ENCODE data around the gene HLCS.
"Not testable (repeated sequence)": the region's sequence is repeated elsewhere in the genome, so short reads cannot be mapped to it uniquely, and the experiment has no call there.

The HLCS gene

GRCh38 chr21:36816026-36816425 lies 150.4 kb downstream of the HLCS start:
- not testable (repeated sequence) for DNase-seq (ENCODE audit: low read depth in 1 of 2, low spot score in 1 of 2)

DNA sequence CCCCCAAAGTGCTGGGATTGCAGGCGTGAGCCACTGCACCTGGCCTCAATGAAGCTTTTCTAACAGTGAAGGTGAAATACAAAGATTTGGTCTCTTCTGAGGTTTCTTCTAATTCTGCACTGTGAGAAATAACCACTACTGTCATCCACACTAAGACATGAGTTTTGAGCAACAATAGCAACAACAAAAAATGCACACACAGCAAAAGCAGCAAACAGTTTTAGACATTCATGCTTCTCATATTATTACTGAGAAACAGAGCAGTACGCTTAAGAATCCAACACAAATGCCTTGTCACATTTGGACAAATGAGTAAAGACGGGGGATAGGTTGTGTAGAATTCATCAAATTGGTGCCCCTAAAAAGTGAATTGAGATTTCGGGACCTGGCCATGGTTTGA lies 151.2 kb downstream of the HLCS start:
- DNase-seq (ENCODE audit: low read depth in 1 of 2, low spot score in 1 of 2) = no peak

DNA sequence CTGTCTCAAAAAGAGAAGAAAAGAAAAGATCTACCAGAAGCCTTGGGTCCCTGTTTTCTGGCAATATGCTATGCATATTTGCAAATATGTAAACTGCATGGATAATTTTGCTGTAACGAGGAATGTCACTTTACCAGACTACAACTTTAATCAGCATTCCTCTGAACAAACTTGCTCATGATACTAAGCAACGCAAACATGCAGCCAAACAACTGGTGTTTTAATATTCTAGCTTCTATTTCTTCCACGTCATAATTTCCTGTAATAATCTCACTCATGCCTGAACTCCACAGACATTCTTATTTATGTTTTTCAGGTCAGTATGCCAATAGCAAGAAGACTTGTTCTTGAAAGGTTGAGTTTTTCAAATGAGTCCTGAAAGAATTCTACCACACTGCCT lies 153.4 kb downstream of the HLCS start:
- no peak for DNase-seq (ENCODE audit: low read depth in 1 of 2, low spot score in 1 of 2)

GRCh38 chr21:36811762-36812161 lies 154.7 kb downstream of the HLCS start:
- DNase-seq (ENCODE audit: low read depth in 1 of 2, low spot score in 1 of 2) = no peak

GRCh38 chr21:36810443-36810842 lies 156.0 kb downstream of the HLCS start:
- no peak for DNase-seq (ENCODE audit: low read depth in 1 of 2, low spot score in 1 of 2)

- DNase-seq (ENCODE audit: low read depth in 1 of 2, low spot score in 1 of 2) = no peak
These were observed 159.0 kb downstream of the HLCS start for GRCh38 chr21:36807422-36807928.

- no peak for DNase-seq (ENCODE audit: low read depth in 1 of 2, low spot score in 1 of 2)
These were observed 160.4 kb downstream of the HLCS start for GRCh38 chr21:36806103-36806502.

DNA sequence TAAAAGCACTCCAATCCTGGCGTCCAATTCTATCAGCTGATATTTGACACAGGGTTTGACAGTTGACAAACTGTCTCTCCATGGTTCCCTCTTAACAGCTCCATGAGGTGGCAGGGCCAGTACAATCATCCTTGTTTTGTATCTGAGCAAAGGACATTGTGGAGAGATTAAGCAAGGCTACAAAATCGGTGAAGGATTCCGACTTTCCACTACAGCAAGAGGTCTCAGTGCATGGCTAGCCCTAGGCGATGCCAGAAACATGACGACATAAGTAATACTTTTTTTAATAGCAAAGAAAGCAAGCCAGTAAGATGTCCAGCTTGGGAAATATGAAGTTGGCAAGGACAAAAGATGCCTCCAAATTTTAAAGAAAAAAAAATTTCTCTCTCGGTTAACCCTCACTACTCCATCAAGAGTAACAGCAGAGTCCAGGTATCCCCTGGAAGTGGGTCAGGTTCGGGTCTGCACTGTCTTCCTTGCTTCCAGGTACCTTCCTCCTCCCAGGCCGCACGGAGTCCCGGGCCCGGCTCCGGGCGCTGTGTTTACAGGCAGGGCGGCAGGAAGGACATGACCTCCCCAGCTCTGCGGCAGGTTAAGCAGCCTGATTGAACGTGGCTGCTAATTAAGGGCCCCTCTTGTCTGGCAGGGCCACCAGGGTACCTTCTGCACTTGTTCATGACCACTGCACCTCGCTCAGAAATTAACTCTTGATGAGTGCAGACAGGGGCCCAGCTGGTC lies 161.4 kb downstream of the HLCS start:
- DNase-seq (ENCODE audit: low read depth in 1 of 2, low spot score in 1 of 2) = no peak

DNA sequence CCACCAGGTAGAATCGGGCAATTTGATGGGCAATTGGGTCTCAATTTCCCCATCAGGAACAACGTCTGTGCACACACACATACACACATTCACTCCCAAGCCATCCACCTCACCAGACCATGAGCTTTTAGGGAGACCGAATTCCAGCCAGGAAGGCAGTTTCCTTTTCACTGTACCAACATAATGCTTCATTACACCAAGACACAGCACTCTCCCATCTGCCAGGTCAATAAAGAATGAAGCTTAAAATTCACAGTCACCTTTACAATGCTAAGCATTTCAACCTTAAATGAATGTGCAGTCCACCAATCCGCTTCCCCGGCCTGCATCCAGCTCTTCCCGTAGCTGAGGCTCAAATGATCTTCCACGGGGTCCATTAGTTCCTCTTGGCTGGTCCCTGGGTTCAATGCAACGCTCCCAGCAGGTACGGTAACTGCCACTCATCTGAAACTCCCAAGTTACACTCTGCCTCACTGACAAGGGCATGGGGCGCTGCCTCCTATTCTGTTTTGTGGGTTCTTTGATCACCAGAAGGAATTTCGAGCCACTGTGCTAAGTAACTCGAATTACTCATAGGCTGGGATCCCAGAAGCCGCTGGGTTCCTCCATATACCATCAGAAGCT lies 162.5 kb downstream of the HLCS start:
- no peak for DNase-seq (ENCODE audit: low read depth in 1 of 2, low spot score in 1 of 2)

DNA sequence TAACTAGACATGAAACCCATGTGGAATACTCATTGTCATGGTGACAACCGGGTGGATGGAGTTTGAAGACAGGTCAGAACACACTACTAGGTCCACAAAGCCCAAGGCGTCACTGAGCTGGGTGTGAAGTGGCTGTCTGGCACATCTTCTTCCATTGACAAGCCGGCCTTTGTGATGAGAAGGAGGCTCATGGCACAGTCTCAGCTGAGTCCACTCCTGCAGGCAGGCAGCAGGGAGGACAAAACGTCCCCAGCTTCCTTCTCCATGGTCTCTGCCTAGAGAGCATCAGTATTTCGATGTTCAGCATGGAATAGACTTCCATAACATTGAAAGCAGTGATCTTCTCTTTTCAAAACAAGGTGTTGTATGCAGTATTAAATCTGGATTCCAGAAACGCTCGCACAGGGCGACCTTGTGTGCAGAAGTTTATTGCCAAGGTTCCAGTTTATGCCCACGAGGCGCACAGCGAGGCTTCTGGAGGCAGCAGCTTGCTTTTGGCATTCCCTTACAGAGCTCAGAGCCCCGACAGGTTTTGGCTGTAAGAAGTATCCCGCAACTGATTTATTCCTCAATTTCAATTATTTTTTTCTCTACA lies 163.3 kb downstream of the HLCS start:
- no peak for DNase-seq (ENCODE audit: low read depth in 1 of 2, low spot score in 1 of 2)

DNA sequence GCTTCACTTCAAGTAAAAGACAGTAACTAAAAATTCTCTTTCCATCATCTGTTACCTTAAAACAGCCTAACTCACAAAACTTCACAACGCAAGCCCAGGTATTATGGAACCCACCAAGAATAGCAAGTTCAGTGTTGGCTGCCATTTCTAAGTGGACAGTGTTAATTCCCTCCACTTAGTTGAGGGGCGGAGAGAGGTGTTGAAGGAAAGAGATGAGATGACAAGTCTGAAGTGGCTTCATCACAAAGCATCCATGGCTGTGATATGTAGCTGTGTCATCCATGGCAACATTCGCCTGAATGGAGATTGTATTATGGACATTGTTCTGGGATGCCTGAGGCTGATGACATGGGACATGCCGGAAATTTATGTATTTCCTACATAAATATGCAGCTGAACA lies 165.7 kb downstream of the HLCS start:
- no peak for DNase-seq (ENCODE audit: low read depth in 1 of 2, low spot score in 1 of 2)

GRCh38 chr21:36799869-36800268 lies 166.6 kb downstream of the HLCS start:
- DNase-seq (ENCODE audit: low read depth in 1 of 2, low spot score in 1 of 2) = no peak

DNA sequence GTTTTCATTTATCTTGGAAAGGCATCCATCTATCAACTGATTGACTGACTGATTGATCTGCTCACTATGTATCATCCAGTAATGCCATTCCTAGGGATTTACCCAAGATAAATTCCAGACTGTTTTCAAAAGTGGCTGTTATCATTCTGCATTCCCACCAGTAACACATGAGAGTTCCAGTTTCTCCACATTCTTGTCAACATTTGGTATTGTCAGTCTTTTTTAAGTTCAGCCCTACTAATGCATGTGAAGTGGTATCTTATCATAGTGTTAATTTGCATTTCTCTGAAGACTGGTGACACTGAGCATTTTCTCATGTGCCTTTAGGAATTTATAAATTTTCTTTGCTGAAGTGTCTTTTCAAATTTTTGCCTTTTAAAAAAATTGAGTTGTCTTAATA lies 168.0 kb downstream of the HLCS start:
- DNase-seq (ENCODE audit: low read depth in 1 of 2, low spot score in 1 of 2) = no peak

DNA sequence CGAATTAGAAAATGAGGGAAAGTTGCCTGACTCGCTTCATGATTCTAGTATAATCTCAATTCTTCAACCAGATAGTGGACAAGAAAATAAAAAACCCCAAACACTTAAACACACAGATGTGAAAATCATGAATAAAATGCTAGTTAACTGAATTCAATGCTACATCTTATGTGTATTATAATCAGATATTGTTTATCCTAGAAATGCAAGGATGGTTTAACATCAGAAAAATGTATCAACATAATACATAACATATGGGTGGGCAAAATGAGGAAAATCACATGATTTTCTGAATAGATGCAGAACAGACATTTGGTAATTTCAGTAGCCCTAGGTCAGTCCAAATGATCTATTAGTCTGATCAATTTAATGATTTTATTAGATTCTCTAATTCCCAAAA lies 170.4 kb downstream of the HLCS start:
- no peak for DNase-seq (ENCODE audit: low read depth in 1 of 2, low spot score in 1 of 2)

DNA sequence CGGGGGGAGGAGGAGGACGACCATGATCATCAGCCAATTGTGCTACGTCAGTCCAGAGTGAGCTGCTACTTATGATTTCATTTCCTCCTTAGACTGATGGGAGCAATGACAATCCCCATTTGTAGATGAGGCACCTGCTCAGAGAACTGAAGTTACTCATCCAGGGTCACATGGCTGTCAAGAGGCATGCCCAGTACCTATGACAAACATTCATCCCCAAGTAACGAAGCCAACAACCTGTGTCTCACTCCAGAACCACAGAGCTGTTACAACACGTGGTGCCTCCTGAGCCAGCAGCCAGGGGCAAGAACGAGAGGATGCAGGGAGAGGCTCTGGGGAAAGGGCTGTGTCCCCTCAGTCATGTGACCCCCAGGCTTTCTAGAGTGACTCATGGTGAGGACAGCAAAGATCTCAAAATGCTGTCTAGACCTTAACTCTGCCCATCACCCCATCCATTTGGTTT lies 173.9 kb downstream of the HLCS start:
- DNase-seq (ENCODE audit: low read depth in 1 of 2, low spot score in 1 of 2) = no peak

GRCh38 chr21:36791695-36792470 lies 174.6 kb downstream of the HLCS start:
- DNase-seq (ENCODE audit: low read depth in 1 of 2, low spot score in 1 of 2) = no peak

DNA sequence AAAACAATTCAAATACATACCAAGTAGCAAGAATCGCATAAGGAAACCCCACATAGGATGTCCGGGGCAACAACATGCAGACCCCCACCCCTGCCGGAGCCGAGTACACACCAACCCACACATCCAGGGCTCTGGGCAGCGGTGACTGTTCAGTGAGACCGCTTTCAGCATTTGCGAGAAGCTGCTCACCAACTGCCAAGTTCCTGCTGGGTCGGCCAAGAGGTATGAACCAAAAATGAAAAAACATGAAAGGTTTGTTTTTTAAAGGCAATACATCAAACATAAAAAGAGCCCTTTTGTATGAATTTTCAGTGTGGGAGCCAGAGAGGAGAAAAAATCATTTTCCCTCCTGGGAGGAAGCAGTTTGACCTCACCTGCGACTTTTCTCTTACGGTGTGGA lies 175.3 kb downstream of the HLCS start:
- no peak for DNase-seq (ENCODE audit: low read depth in 1 of 2, low spot score in 1 of 2)

- DNase-seq (ENCODE audit: low read depth in 1 of 2, low spot score in 1 of 2) = no peak
These were observed 175.9 kb downstream of the HLCS start for GRCh38 chr21:36790616-36791015.

DNA sequence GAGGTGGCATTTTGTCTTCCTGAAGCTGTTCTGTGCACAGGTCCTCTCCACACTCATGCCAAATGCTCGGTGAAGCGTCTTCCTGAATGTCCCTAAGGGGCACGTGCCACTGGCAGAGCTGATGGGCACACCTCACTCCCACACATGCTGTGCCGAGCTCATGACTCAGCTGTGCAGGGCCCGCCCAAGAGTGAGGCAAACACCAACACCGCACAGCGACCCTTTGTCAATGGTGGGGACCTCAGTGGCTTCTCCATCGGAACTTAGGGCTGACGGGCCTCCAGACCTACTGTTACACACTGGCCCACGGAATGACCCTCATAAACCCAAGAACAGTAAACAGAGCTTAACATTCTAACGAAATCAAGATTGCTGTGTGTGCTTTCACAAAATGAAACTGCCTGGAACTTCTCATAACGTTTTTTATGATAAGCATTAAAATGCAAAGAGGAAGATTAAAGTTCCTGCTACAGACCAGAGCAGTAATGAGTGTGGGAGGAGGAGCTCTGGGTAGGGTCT lies 178.3 kb downstream of the HLCS start:
- DNase-seq (ENCODE audit: low read depth in 1 of 2, low spot score in 1 of 2) = no peak

- no peak for DNase-seq (ENCODE audit: low read depth in 1 of 2, low spot score in 1 of 2)
These were observed 180.3 kb downstream of the HLCS start for GRCh38 chr21:36786186-36786585.

- DNase-seq (ENCODE audit: low read depth in 1 of 2, low spot score in 1 of 2) = no peak
These were observed 180.9 kb downstream of the HLCS start for GRCh38 chr21:36785615-36786014.
